Mammary epithelial cell (primary cell): ENCODE measurements around the gene RTN4R.

Experiments
- CTCF ChIP-seq, 2 donors: IDR thresholded peaks in 1 of 2; conservative IDR thresholded peaks in 1 of 2; 2 replicates each; pipeline ENCODE4 v1.5.1; 2011 to 2012; ENCODE audit warnings: inconsistent platforms in 2 of 2, low read length in 2 of 2, mild to moderate bottlenecking in 2 of 2, control low read depth in 1 of 2, low read depth in 1 of 2; ENCODE audit not compliant: insufficient read depth in 1 of 2; ENCODE audit errors: extremely low read depth in 1 of 2
- EZH2 ChIP-seq: IDR thresholded peaks from 2 replicates; pipeline ENCODE4 v1.6.1; 2012; ENCODE audit warnings: low read length, inconsistent platforms, borderline replicate concordance

GRCh38 chr22:20248461-20248978 lies 19.6 kb downstream of the RTN4R start:
- no peak for TF ChIP-seq CTCF (conservative IDR thresholded peaks at IDR 0.05 in 1 of 2, IDR thresholded peaks at IDR 0.05 in 1 of 2; ENCODE audit: extremely low read depth in 1 of 2, insufficient read depth in 1 of 2, low read depth in 1 of 2, low read length in 2 of 2)
- no peak for TF ChIP-seq EZH2
